SJSA1 (cell line): ENCODE results near the gene HNRNPAB. TPM values are rescaled to one million over a fixed set of nuclear protein-coding genes. Genes with fewer than 3 reads are reported as not detected.
"Not testable (repeated sequence)": the region's sequence is repeated elsewhere in the genome, so short reads cannot be mapped to it uniquely, and the experiment has no call there.

Source experiments
- DNase-seq, 2 experiments: peaks; one replicate each; pipeline ENCODE4 v3.0.0-alpha.2; 2015 to 2020; ENCODE audit warnings: low spot score in 2 of 2, low read depth in 1 of 2
- H3K27ac ChIP-seq: fragments of 250-450 bp; sonication (Bioruptor Pico); 2 replicates; pipeline ENCODE4 v1.5.1; 2020; ENCODE audit warnings: mild to moderate bottlenecking, moderate library complexity
- H3K27me3 ChIP-seq: fragments of 250-450 bp; sonication (Bioruptor Pico); replicated peaks from 2 replicates; pipeline ENCODE4 v1.5.1; 2020; ENCODE audit warnings: mild to moderate bottlenecking, moderate library complexity
- H3K36me3 ChIP-seq: fragments of 250-450 bp; sonication (Bioruptor Pico); 2 replicates; pipeline ENCODE4 v1.5.1; 2020; ENCODE audit warnings: mild to moderate bottlenecking
- H3K4me1 ChIP-seq: fragments of 250-450 bp; sonication (Bioruptor Pico); replicated peaks from 2 replicates; pipeline ENCODE4 v1.6.1; 2021; ENCODE audit warnings: mild to moderate bottlenecking
- H3K4me3 ChIP-seq: fragments of 250-450 bp; sonication (Bioruptor Pico); 2 replicates; pipeline ENCODE4 v1.5.1; 2020; ENCODE audit warnings: mild to moderate bottlenecking
- H3K9me3 ChIP-seq: fragments of 250-450 bp; sonication (Bioruptor Pico); replicated peaks from 2 replicates; pipeline ENCODE4 v1.5.1; 2020; ENCODE audit warnings: mild to moderate bottlenecking
- total RNA-seq: library from RNA; depleted of rRNA; stranded (reverse); fragments of >200 nt; shearing (Covaris generic); gene quantifications from 2 replicates; pipeline ENCODE4 v1.2.3, GENCODE V29; 2014

The HNRNPAB gene
- total RNA-seq, 1 experiment from 2014 or later = 181 TPM

- Histone ChIP-seq H3K4me3 (no peak overlapping the region), H3K27me3 (no peaks in the 10 kb centered on the region), H3K4me1 (no peaks in the 10 kb centered on the region), H3K36me3 (peaks cover 86% of the 10 kb centered on the region), H3K27ac (no peak overlapping the region), H3K9me3 (no peaks in the 10 kb centered on the region)
- no peak for DNase-seq
These were observed 18.0 kb downstream of the HNRNPAB start for GRCh38 chr5:178222292-178222691.

- Histone ChIP-seq H3K9me3 (no peaks in the 10 kb centered on the region), H3K27ac (no peak overlapping the region), H3K4me1 (no peaks in the 10 kb centered on the region), H3K36me3 (peaks cover 93% of the 10 kb centered on the region), H3K4me3 (no peak overlapping the region), H3K27me3 (no peaks in the 10 kb centered on the region)
- no peak for DNase-seq
These were observed 19.0 kb downstream of the HNRNPAB start for GRCh38 chr5:178223196-178223773.

- Histone ChIP-seq H3K27me3 (no peaks in the 10 kb centered on the region), H3K36me3 (peaks cover 93% of the 10 kb centered on the region), H3K4me3 (no peak overlapping the region), H3K9me3 (no peaks in the 10 kb centered on the region), H3K4me1 (no peaks in the 10 kb centered on the region), H3K27ac (no peak overlapping the region)
- no peak for DNase-seq
These were observed 19.5 kb downstream of the HNRNPAB start for GRCh38 chr5:178223828-178224335.

- no peaks in the 10 kb centered on the region for H3K4me1 ChIP-seq
- H3K9me3 ChIP-seq = no peaks in the 10 kb centered on the region
- H3K27me3 ChIP-seq = no peaks in the 10 kb centered on the region
- H3K4me3 ChIP-seq = no peak overlapping the region
- no peak overlapping the region for H3K27ac ChIP-seq
- H3K36me3 ChIP-seq = peaks cover 97% of the 10 kb centered on the region
- DNase-seq = no peak
These were observed 20.1 kb downstream of the HNRNPAB start for GRCh38 chr5:178224403-178224802.

- no peak for DNase-seq
- H3K36me3 ChIP-seq = peaks cover 97% of the 10 kb centered on the region
- no peaks in the 10 kb centered on the region for H3K27me3 ChIP-seq
- H3K4me1 ChIP-seq = no peaks in the 10 kb centered on the region
- H3K4me3 ChIP-seq = no peak overlapping the region
- H3K9me3 ChIP-seq = no peaks in the 10 kb centered on the region
- H3K27ac ChIP-seq = no peak overlapping the region
These were observed 20.8 kb downstream of the HNRNPAB start for GRCh38 chr5:178225174-178225573.

GRCh38 chr5:178227138-178227659 is 22.9 kb downstream of the HNRNPAB start:
- Histone ChIP-seq H3K9me3 (no peaks in the 10 kb centered on the region), H3K4me1 (peaks cover 14% of the 10 kb centered on the region), H3K4me3 (no peak overlapping the region), H3K27me3 (no peaks in the 10 kb centered on the region), H3K27ac (no peak overlapping the region), H3K36me3 (peaks cover 97% of the 10 kb centered on the region)
- DNase-seq = no peak

- no peak for DNase-seq
- Histone ChIP-seq H3K36me3 (peaks cover 94% of the 10 kb centered on the region), H3K4me3 (no peak overlapping the region), H3K27ac (no peak overlapping the region), H3K9me3 (no peaks in the 10 kb centered on the region), H3K4me1 (peaks cover 19% of the 10 kb centered on the region), H3K27me3 (no peaks in the 10 kb centered on the region)
These were observed 23.6 kb downstream of the HNRNPAB start for GRCh38 chr5:178227929-178228328.

GRCh38 chr5:178228609-178229008 is 24.3 kb downstream of the HNRNPAB start:
- no peaks in the 10 kb centered on the region for H3K27me3 ChIP-seq
- no peak overlapping the region for H3K4me3 ChIP-seq
- H3K9me3 ChIP-seq = no peaks in the 10 kb centered on the region
- no peak overlapping the region for H3K27ac ChIP-seq
- peaks cover 87% of the 10 kb centered on the region for H3K36me3 ChIP-seq
- H3K4me1 ChIP-seq = peaks cover 20% of the 10 kb centered on the region
- DNase-seq = no peak

- DNase-seq, H3K4me3 ChIP-seq, H3K27me3 ChIP-seq, H3K27ac ChIP-seq, H3K9me3 ChIP-seq: not testable (repeated sequence)
- H3K36me3 ChIP-seq = peaks cover 82% of the 10 kb centered on the region
- H3K4me1 ChIP-seq = peaks cover 20% of the 10 kb centered on the region
These were observed 24.8 kb downstream of the HNRNPAB start for GRCh38 chr5:178229111-178229510.

- Histone ChIP-seq H3K4me1 (peaks cover 20% of the 10 kb centered on the region), H3K27ac (no peak overlapping the region), H3K4me3 (no peak overlapping the region), H3K27me3 (no peaks in the 10 kb centered on the region), H3K9me3 (no peaks in the 10 kb centered on the region), H3K36me3 (peaks cover 74% of the 10 kb centered on the region)
- DNase-seq = no peak
These were observed 25.5 kb downstream of the HNRNPAB start for GRCh38 chr5:178229861-178230260.

GRCh38 chr5:178230879-178231538 is 26.7 kb downstream of the HNRNPAB start:
- DNase-seq = no peak
- Histone ChIP-seq H3K27ac (no peak overlapping the region), H3K9me3 (no peaks in the 10 kb centered on the region), H3K27me3 (no peaks in the 10 kb centered on the region), H3K4me3 (peak overlapping the region; percentile 81), H3K4me1 (peaks cover 20% of the 10 kb centered on the region), H3K36me3 (peaks cover 64% of the 10 kb centered on the region)

GRCh38 chr5:178231539-178232123 is 27.3 kb downstream of the HNRNPAB start:
- DNase-seq = no peak
- H3K36me3 ChIP-seq = peaks cover 58% of the 10 kb centered on the region

GRCh38 chr5:178232124-178232919 is 28.0 kb downstream of the HNRNPAB start, which contains the start of gene PHYKPL:
Gene PHYKPL, minus strand, starts transcription at chr5:178232802. Its CDS starts 252 bp downstream, at chr5:178232550.
- H3K9me3 ChIP-seq = no peaks in the 10 kb centered on the region
- H3K27ac ChIP-seq = peak within 1 kb of the TSS; percentile 90
- no peaks in the 10 kb centered on the region for H3K27me3 ChIP-seq
- peak within 1 kb of the TSS; percentile 81 for H3K4me3 ChIP-seq
- H3K4me1 ChIP-seq = peaks cover 20% of the 10 kb centered on the region
- DNase-seq = peak; percentile 84 to 88
- peaks cover 51% of the 10 kb centered on the region for H3K36me3 ChIP-seq

More at GRCh38 chr5:178231539-178232123, 27.3 kb downstream of the HNRNPAB start:
- Histone ChIP-seq H3K27ac (peak overlapping the region; percentile 90), H3K4me1 (peaks cover 20% of the 10 kb centered on the region), H3K9me3 (no peaks in the 10 kb centered on the region), H3K27me3 (no peaks in the 10 kb centered on the region), H3K4me3 (peak overlapping the region; percentile 81)
